Glutamatergic neuron (in vitro differentiated cells): ENCODE measurements around the gene RTN4RL2. TPM values are rescaled to one million over a fixed set of nuclear protein-coding genes. Genes with fewer than 3 reads are reported as not detected.

Experiments
- DNase-seq: peaks from one replicate; pipeline ENCODE4 v3.0.0; 2022
- H3K27ac Mint-ChIP-seq: one replicate; pipeline ENCODE4 v1.8.0; 2020; ENCODE audit warnings: mild to moderate bottlenecking, mixed read lengths, inconsistent platforms; ENCODE audit not compliant: unreplicated experiment
- H3K27me3 Mint-ChIP-seq: one replicate; pipeline ENCODE4 v1.8.0; 2020; ENCODE audit warnings: mild to moderate bottlenecking, moderate library complexity, mixed read lengths, inconsistent platforms; ENCODE audit not compliant: unreplicated experiment
- H3K36me3 Mint-ChIP-seq: one replicate; pipeline ENCODE4 v1.8.0; 2020; ENCODE audit warnings: mild to moderate bottlenecking, mixed read lengths, inconsistent platforms; ENCODE audit not compliant: unreplicated experiment
- H3K4me1 Mint-ChIP-seq: one replicate; pipeline ENCODE4 v1.8.0; 2020; ENCODE audit warnings: mild to moderate bottlenecking, low read depth, mixed read lengths, inconsistent platforms; ENCODE audit not compliant: unreplicated experiment
- H3K4me3 Mint-ChIP-seq: one replicate; pipeline ENCODE4 v1.8.0; 2020; ENCODE audit warnings: mild to moderate bottlenecking, mixed read lengths, inconsistent platforms; ENCODE audit not compliant: unreplicated experiment
- H3K9me3 Mint-ChIP-seq: one replicate; pipeline ENCODE4 v1.8.0; 2020; ENCODE audit warnings: mild to moderate bottlenecking, moderate library complexity, mixed read lengths, inconsistent platforms; ENCODE audit not compliant: unreplicated experiment
- CTCF ChIP-seq: fragments of 200-600 bp; sonication (generic); IDR thresholded peaks from one replicate; pipeline ENCODE4 v1.5.0; 2021; ENCODE audit not compliant: partially characterized antibody, unreplicated experiment
- total RNA-seq: library from RNA; stranded (reverse); fragmentation: NEBNext Ultra II Directional; extraction: Animal tissue kit (Norgen Biotek cat#: 25700); gene quantifications from one replicate; pipeline ENCODE4 v1.2.1, GENCODE V29; 2021; ENCODE audit not compliant: unreplicated experiment

RTN4RL2 gene
- total RNA-seq, 1 donor from 2014 or later: 119 TPM

GRCh38 chr11:57481315-57481714 lies 21.0 kb downstream of the RTN4RL2 start:
- Mint-ChIP-seq H3K27me3 (peaks cover 28% of the 10 kb centered on the region), H3K36me3 (peaks cover 5% of the 10 kb centered on the region), H3K27ac (peak overlapping the region; percentile 78), H3K9me3 (peaks cover 25% of the 10 kb centered on the region), H3K4me1 (peaks cover 38% of the 10 kb centered on the region), H3K4me3 (peak overlapping the region; percentile 84)
- no peak for TF ChIP-seq CTCF
- DNase-seq: no peak

- Mint-ChIP-seq H3K27me3 (peaks cover 27% of the 10 kb centered on the region), H3K36me3 (peaks cover 3% of the 10 kb centered on the region), H3K4me3 (peak overlapping the region; percentile 84), H3K4me1 (peaks cover 38% of the 10 kb centered on the region), H3K27ac (peak overlapping the region; percentile 78), H3K9me3 (peaks cover 25% of the 10 kb centered on the region)
- TF ChIP-seq CTCF: no peak
- DNase-seq: no peak
Measured at GRCh38 chr11:57481915-57482781, 21.8 kb downstream of the RTN4RL2 start.

- Mint-ChIP-seq H3K27me3 (peaks cover 26% of the 10 kb centered on the region), H3K36me3 (no peaks in the 10 kb centered on the region), H3K9me3 (peaks cover 17% of the 10 kb centered on the region), H3K27ac (peak overlapping the region; percentile 46), H3K4me1 (peaks cover 39% of the 10 kb centered on the region), H3K4me3 (peak overlapping the region; percentile 78)
- TF ChIP-seq CTCF: peak; percentile 87
- peak; percentile 88 for DNase-seq
Measured at GRCh38 chr11:57482782-57483561, 22.6 kb downstream of the RTN4RL2 start.

- TF ChIP-seq CTCF: no peak
- H3K27me3 Mint-ChIP-seq: peaks cover 26% of the 10 kb centered on the region
- H3K9me3 Mint-ChIP-seq: peaks cover 12% of the 10 kb centered on the region
- peak overlapping the region; percentile 78 for H3K4me3 Mint-ChIP-seq
- no peaks in the 10 kb centered on the region for H3K36me3 Mint-ChIP-seq
- no peak for DNase-seq
- H3K27ac Mint-ChIP-seq: peak overlapping the region; percentile 46
- H3K4me1 Mint-ChIP-seq: peaks cover 41% of the 10 kb centered on the region
Measured at GRCh38 chr11:57483562-57483918, 23.2 kb downstream of the RTN4RL2 start.
